OCI-LY3 (cell line): Measurements from ENCODE around the gene ARHGAP10.

Experiments
- CTCF ChIP-seq: fragments of 200-600, 300-600 bp; sonication (generic); IDR thresholded peaks from 2 replicates; pipeline ENCODE4 v1.5.1; 2014; ENCODE audit warnings: antibody characterized with exemption, low read length, low read depth
- EZH2phosphoT487 ChIP-seq: fragments of 200-600 bp; shearing (Covaris generic); IDR thresholded peaks from 2 replicates; pipeline ENCODE4 v1.6.1; 2018; ENCODE audit warnings: antibody characterized with exemption, mixed run types, low read depth

DNA sequence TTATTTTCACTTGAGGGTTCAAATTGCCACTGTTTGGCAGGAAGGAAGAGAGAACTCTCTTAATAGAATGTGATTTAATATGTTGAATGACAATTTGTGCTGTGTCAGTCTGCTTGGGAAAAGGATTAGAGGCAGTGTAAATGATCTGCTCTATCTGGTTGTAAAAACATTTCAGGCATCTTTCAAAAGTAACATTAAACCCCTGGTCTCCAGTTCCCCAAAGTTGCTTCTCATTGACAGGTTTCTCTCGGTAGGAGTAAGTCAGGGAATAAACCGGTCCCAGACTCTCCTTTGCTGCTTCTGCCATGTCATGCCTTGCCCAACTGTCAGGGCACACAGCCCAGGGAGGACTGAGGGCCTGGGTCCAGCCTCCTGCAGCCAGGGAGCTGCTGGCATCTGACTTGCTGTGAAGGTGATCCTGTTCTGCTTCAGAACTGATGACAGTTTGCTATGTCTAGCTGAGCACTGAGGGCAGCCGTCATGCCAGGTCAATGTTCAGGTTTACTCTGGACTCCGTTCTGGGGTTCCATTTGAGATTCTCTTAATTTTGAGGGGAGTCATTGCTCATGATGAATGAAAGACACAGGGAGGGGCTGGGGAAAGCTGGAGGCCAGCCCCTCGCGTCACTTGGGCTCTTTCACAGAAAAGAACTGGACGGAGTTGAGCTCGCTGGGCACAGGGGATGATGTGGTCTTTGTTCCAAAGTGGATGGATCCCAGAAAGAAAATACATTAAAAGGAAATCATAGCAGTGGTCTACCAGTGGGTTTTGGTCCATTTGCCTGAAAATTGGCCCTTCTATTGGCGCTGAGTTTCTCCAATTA, 312.4 kb downstream of the ARHGAP10 start:
- TF ChIP-seq CTCF (no peak), EZH2phosphoT487 (no peak)
